ENCODE data around the gene PSMD3.

GRCh38 chr17:40015998-40016985, 35.7 kb downstream of the PSMD3 start:
- TF ChIP-seq CTCF (IDR thresholded peaks at IDR 0.05 in 8 of 11, conservative IDR thresholded peaks at IDR 0.05 in 3 of 11) (no peak), POLR2A (IDR thresholded peaks at IDR 0.05) (no peak), POLR2AphosphoS5 (IDR thresholded peaks at IDR 0.05) (no peak)
